Thyroid gland (tissue), 4 donors: ENCODE data around the gene ABI1. TPM values are rescaled to one million over a fixed set of nuclear protein-coding genes. Genes with fewer than 3 reads are reported as not detected.

ENCODE experiments used
- DNase-seq, 2 donors: peaks; one replicate each; pipeline ENCODE4 v3.0.0-alpha.2; 2019
- H3K27ac ChIP-seq, 3 donors: fragments of 200-600 bp; sonication (generic); 1 replicate in 2 of 3; 2 replicates in 1 of 3; pipeline ENCODE4 v1.5.1; 2016 to 2019; ENCODE audit warnings: mild to moderate bottlenecking in 1 of 3, moderate library complexity in 1 of 3
- H3K27me3 ChIP-seq: fragments of 200-600 bp; sonication (generic); one replicate; pipeline ENCODE4 v1.5.1; 2019
- H3K36me3 ChIP-seq, 2 donors: fragments of 200-600 bp; sonication (generic); one replicate each; pipeline ENCODE4 v1.5.1; 2016 to 2019
- H3K4me1 ChIP-seq, 2 donors: fragments of 200-600 bp; sonication (generic); one replicate each; pipeline ENCODE4 v1.5.1; 2017 to 2019
- H3K4me3 ChIP-seq, 3 donors: fragments of 200-600 bp; sonication (generic); replicated peaks in 1 of 3; 1 replicate in 2 of 3; 2 replicates in 1 of 3; pipeline ENCODE4 v1.5.1; 2016; ENCODE audit warnings: mild to moderate bottlenecking in 1 of 3
- H3K9me3 ChIP-seq: fragments of 200-600 bp; sonication (generic); one replicate; pipeline ENCODE4 v1.5.1; 2017
- POLR2A ChIP-seq, 2 donors: fragments of 450-650 bp; IDR thresholded peaks; one replicate each; pipeline ENCODE4 v1.6.1; 2017; ENCODE audit warnings: antibody characterized with exemption in 2 of 2, mild to moderate bottlenecking in 2 of 2, moderate library complexity in 1 of 2
- WGBS, 2 donors: methylation state at CpG; one replicate each; pipeline ENCODE4 v1.1.5; 2017; 5-methylcytosine and 5-hydroxymethylcytosine counted together
- intact Hi-C: fragments of 100-400 bp; cut with DNase I; formaldehyde crosslinking; loops from one replicate; pipeline ENCODE4 v1.15.1; 2023
- total RNA-seq, 4 donors: library from RNA; depleted of rRNA; stranded (reverse); fragments of >200 nt; gene quantifications; one replicate each; pipeline ENCODE4 v1.2.3, GENCODE V29; 2016
- TF ChIP-seq, protein P1 (sequence below), 6 experiments: fragments of 200-600 bp in 3 of 6; fragments of 450-650 bp in 3 of 6; sonication (generic) in 3 of 6; IDR thresholded peaks; one replicate each; pipeline ENCODE4 v1.5.1; 2016 to 2019; ENCODE audit warnings: antibody characterized with exemption in 6 of 6, mild to moderate bottlenecking in 2 of 6, inconsistent platforms in 1 of 6, moderate library complexity in 1 of 6

The ABI1 gene
- total RNA-seq, 4 donors from 2014 or later, result 42.7 to 72.3 (median 47.4) TPM

DNA sequence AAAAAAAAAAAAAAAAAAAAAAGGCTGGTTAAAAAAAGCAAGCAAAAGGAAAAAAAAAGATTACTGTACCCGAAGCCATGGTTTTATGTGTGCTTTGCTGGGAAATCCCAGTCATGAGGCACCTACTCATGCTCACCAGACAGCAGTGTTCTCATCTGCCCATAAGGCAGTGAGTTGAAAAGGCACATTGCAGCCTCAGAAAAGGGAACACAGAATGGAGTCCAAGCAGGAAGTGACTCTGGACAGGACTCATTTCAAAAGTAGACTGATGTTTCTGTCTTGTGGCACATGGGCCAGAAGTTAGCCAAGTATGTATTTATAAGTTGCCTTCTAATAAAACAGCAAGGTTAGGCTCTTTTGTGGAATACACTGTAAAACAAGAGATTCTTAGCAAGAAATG is 123.0 kb downstream of the ABI1 start:
- WGBS, 2 donors, result 81% methylated on average over 1 of the region's 1 CpG
- peaks cover 0 to 2% of the 10 kb centered on the region in 2 donors for H3K36me3 ChIP-seq
- no peak for DNase-seq
- TF ChIP-seq POLR2A (IDR thresholded peaks at IDR 0.05), result no peak
- TF ChIP-seq, protein P1, sequence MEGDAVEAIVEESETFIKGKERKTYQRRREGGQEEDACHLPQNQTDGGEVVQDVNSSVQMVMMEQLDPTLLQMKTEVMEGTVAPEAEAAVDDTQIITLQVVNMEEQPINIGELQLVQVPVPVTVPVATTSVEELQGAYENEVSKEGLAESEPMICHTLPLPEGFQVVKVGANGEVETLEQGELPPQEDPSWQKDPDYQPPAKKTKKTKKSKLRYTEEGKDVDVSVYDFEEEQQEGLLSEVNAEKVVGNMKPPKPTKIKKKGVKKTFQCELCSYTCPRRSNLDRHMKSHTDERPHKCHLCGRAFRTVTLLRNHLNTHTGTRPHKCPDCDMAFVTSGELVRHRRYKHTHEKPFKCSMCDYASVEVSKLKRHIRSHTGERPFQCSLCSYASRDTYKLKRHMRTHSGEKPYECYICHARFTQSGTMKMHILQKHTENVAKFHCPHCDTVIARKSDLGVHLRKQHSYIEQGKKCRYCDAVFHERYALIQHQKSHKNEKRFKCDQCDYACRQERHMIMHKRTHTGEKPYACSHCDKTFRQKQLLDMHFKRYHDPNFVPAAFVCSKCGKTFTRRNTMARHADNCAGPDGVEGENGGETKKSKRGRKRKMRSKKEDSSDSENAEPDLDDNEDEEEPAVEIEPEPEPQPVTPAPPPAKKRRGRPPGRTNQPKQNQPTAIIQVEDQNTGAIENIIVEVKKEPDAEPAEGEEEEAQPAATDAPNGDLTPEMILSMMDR (IDR thresholded peaks at IDR 0.05), result no peak
- H3K4me1 ChIP-seq, result peaks cover 8 to 18% of the 10 kb centered on the region in 2 donors
- H3K9me3 ChIP-seq, result no peaks in the 10 kb centered on the region
- intact Hi-C loops, result no loop called here
- H3K27me3 ChIP-seq, result no peaks in the 10 kb centered on the region
- H3K4me3 ChIP-seq, result no peak overlapping the region
- H3K27ac ChIP-seq, result no peak overlapping the region

DNA sequence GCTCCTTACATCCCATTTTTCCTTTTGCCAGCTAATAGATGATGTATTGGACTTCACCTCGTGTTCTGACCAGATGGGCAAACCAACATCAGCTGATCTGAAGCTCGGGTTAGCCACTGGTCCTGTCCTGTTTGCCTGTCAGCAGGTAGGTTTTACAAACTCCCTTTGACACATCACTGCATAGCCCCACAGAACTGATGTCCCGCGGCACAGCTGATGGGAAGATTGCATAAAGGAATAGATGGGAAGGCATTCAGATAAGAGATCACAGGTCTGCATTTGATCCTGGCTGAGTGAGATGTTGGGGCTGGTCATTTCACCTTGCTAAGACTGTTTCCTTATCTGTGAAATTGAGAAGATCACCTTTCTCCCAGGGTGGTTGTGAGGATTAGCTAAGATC is 125.3 kb downstream of the ABI1 start:
- no peaks in the 10 kb centered on the region for H3K36me3 ChIP-seq
- H3K4me3 ChIP-seq, result no peak overlapping the region
- 65 to 75% methylated on average over 4 of the region's 4 CpGs for WGBS, 2 donors
- H3K9me3 ChIP-seq, result no peaks in the 10 kb centered on the region
- no peak for TF ChIP-seq POLR2A (IDR thresholded peaks at IDR 0.05)
- TF ChIP-seq, protein P1 (IDR thresholded peaks at IDR 0.05), result no peak
- peak overlapping the region in 2 of 3 donors; percentile 56 to 70 for H3K27ac ChIP-seq
- H3K27me3 ChIP-seq, result no peaks in the 10 kb centered on the region
- peaks cover 8 to 18% of the 10 kb centered on the region in 2 donors for H3K4me1 ChIP-seq
- no peak for DNase-seq
- intact Hi-C loops, result no loop called here

DNA sequence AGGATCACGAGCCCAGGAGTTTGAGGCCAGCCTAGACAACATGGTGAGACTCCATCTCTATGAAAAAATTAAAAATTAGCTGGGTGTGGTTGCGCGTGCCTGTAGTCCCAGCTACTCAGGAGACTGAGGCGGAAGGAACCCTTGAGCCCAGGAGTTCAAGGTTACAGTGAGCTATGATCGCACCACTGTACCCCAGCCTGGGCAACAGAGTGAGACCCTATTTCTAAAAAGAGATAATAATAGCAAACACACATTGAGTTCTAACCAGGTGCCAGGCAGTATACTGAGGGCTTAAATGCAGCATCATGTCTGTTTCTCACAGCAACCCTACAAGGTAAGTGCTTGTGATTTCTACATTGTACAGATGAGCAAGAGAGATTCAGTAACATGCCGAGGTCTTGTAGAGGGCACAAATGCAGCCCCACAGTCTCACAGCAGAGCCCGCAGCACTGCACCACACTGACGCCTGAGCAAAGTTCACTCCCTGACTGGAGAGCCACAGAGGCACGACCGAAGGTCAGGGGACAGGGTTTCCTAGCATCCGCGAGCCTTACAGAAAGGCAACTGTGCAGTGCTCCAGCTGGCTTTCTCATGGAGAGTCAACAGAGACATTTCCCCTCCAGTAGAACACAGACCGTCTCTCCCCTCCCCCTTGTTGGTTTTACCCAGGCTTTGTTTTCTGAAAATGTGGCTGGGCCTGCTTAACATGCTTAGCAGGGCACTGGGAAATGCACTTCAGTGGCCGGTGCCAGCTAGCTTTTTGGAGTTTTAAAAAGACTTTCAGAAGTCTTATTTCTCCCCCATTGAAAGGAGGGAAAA is 126.8 kb downstream of the ABI1 start:
- Histone ChIP-seq H3K4me3 (no peak overlapping the region), H3K27me3 (no peaks in the 10 kb centered on the region), H3K4me1 (peaks cover 8 to 18% of the 10 kb centered on the region in 2 donors), H3K36me3 (no peaks in the 10 kb centered on the region), H3K27ac (peak overlapping the region; percentile 48 to 70 (median 56)), H3K9me3 (no peaks in the 10 kb centered on the region)
- TF ChIP-seq POLR2A (IDR thresholded peaks at IDR 0.05), result no peak
- TF ChIP-seq, protein P1 (IDR thresholded peaks at IDR 0.05), result no peak
- 56 to 71% methylated on average over 9 to 14 of the region's 14 CpGs for WGBS, 2 donors
- intact Hi-C loops, result no loop called here
- peak; percentile 78 to 81 for DNase-seq

DNA sequence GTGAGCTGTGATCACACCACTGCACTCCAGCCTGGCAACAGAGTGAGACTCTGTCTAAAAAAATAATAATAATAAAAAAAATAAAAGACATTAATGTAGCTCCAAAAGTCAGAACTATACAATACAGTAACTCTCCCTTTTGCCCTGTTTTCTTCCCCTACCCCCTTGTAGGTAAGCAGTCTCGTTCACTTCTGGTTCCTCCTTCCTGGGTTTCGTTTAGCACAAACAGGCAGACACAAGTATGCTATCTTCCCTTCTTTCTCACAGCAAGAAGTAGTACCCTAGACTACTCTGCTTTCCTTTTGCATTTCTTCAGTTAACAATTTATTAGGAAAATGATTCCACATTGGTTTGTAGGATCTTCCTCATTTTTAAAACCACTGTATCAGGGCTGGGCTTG is 130.2 kb downstream of the ABI1 start:
- no peaks in the 10 kb centered on the region for H3K36me3 ChIP-seq
- 93 to 97% methylated on average over 2 of the region's 2 CpGs for WGBS, 2 donors
- intact Hi-C loops, result no loop called here

More for the DNA sequence above, 130.2 kb downstream of the ABI1 start:
- H3K4me1 ChIP-seq, result peaks cover 8 to 18% of the 10 kb centered on the region in 2 donors
- H3K27ac ChIP-seq, result no peak overlapping the region
- TF ChIP-seq POLR2A (IDR thresholded peaks at IDR 0.05), result no peak
- TF ChIP-seq, protein P1 (IDR thresholded peaks at IDR 0.05), result no peak
- no peak overlapping the region for H3K4me3 ChIP-seq
- H3K27me3 ChIP-seq, result no peaks in the 10 kb centered on the region
- no peaks in the 10 kb centered on the region for H3K9me3 ChIP-seq
- no peak for DNase-seq
